ENCODE data around the gene FKBP1B. TPM values are rescaled to one million over a fixed set of nuclear protein-coding genes. Genes with fewer than 3 reads are reported as not detected.
"Not testable (repeated sequence)": the region's sequence is repeated elsewhere in the genome, so short reads cannot be mapped to it uniquely, and the experiment has no call there.

The FKBP1B gene
- total RNA-seq, 6 donors from 2014 or later = 7.3 to 27.3 (median 15.0) TPM

DNA sequence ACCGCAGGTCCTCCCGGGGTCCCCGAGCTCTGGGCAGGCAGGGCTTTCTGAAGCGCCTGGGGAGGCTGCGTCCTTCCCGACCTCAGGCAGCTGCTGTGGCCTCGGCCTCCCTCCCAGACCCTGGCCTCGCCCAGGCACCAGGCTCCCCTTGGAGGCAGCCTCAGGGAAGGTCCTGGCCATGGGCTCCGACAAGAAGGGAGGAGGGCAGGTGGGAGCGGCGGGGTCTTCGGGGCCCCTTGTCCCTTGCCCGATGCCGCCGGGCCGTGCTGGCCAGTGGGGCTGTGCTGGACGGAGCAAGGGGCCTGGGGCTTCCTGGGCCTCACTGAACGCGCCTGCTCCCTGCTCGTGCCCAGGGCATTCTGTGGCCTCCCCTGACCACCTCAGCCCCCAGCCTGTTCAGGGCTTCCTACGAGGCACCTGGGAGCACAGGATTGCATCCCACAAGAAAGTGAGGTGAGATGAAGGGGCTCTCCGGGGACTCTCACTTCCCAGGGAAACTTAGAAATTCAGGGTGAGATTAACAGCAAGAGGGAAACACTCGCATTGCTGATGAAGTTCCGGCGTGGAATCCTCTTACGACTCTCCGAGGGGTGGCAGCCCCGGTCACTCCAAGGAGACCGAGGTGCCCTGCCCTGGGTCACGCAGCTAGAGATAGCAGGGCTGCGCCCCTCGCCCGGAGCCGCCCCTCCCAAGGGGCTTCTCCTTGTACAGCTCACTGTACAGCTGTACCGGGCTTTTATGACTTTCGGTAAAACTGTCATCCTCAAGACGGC is 38.9 kb upstream of the FKBP1B start:
- ATAC-seq (ENCODE audit: low FRiP score in 2 of 2) = peak in 1 of 2 donors; percentile 29
- Histone ChIP-seq H3K4me3 (peak overlapping the region in 3 of 4 donors; percentile 27 to 46 (median 44)), H3K4me1 (peaks cover 10 to 13% (median 12%) of the 10 kb centered on the region in 4 donors), H3K9me3 (no peaks in the 10 kb centered on the region), H3K36me3 (no peaks in the 10 kb centered on the region), H3K27ac (no peak overlapping the region), H3K27me3 (peaks cover 0 to 23% (median 14%) of the 10 kb centered on the region in 4 donors)
- no peak for TF ChIP-seq EP300 (IDR thresholded peaks at IDR 0.05)
- WGBS, 2 donors = 58 to 76% methylated on average over 15 to 32 of the region's 37 CpGs
- peak in 1 of 2 donors; percentile 72 for DNase-seq

- WGBS, 2 donors = 73 to 86% methylated on average over 7 of the region's 7 CpGs
- Histone ChIP-seq H3K9me3 (no peaks in the 10 kb centered on the region), H3K27ac (no peak overlapping the region), H3K27me3 (peaks cover 0 to 23% (median 14%) of the 10 kb centered on the region in 4 donors), H3K36me3 (no peaks in the 10 kb centered on the region), H3K4me1 (peaks cover 10 to 13% (median 12%) of the 10 kb centered on the region in 4 donors), H3K4me3 (no peak overlapping the region)
- ATAC-seq (ENCODE audit: low FRiP score in 2 of 2) (no peak), DNase-seq (no peak)
- TF ChIP-seq EP300 (IDR thresholded peaks at IDR 0.05) (no peak), CTCF (IDR thresholded peaks at IDR 0.05) (no peak), POLR2AphosphoS5 (IDR thresholded peaks at IDR 0.05) (no peak), POLR2A (IDR thresholded peaks at IDR 0.05) (no peak)
These were observed 38.1 kb upstream of the FKBP1B start for GRCh38 chr2:24011250-24012104.

DNA sequence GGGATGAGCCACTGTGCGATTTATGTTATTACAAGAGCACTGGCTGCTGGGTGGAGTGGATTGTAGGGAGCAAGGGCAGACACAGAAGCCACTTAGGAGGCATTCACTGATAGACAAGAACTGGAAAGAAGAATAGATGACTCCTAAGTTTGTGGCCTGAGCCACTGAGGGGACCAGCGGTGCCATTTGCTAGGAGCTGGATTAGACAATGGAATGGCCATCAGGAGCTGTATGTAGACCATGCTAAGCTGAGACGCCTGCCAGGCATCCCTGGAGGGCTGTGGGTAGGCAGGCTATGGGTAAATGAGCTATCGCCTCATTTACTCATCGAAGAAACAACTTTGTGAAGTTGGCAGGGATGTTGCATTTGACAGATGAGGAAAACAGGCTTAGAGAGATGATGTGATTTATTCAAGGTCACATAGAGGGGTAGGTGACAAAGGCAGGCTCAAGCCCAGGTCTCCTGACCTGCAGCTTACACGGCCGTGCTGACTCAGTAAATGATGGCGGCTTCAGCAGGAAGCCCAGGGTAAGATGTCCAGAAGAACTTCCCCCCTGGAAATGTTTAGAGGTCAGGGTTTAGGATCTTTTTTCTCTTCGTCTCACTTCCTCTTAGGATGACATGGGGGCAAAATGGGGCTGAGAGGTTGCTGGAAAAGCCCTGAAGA is 36.9 kb upstream of the FKBP1B start:
- DNase-seq = no peak
- Histone ChIP-seq H3K27me3 (peaks cover 0 to 23% (median 14%) of the 10 kb centered on the region in 4 donors), H3K4me1 (peaks cover 10 to 13% (median 12%) of the 10 kb centered on the region in 4 donors), H3K9me3 (no peaks in the 10 kb centered on the region), H3K4me3 (no peak overlapping the region), H3K36me3 (no peaks in the 10 kb centered on the region), H3K27ac (no peak overlapping the region)
- WGBS, 2 donors = 58 to 76% methylated on average over 9 of the region's 9 CpGs
- TF ChIP-seq EP300 (IDR thresholded peaks at IDR 0.05) = no peak
- no peak for TF ChIP-seq POLR2AphosphoS5 (IDR thresholded peaks at IDR 0.05)
- no peak for TF ChIP-seq POLR2A (IDR thresholded peaks at IDR 0.05)
- no peak for TF ChIP-seq CTCF (IDR thresholded peaks at IDR 0.05)
- no peak for ATAC-seq (ENCODE audit: low FRiP score in 2 of 2)

GRCh38 chr2:24014902-24015301 is 34.6 kb upstream of the FKBP1B start:
- DNase-seq = not testable (repeated sequence)

DNA sequence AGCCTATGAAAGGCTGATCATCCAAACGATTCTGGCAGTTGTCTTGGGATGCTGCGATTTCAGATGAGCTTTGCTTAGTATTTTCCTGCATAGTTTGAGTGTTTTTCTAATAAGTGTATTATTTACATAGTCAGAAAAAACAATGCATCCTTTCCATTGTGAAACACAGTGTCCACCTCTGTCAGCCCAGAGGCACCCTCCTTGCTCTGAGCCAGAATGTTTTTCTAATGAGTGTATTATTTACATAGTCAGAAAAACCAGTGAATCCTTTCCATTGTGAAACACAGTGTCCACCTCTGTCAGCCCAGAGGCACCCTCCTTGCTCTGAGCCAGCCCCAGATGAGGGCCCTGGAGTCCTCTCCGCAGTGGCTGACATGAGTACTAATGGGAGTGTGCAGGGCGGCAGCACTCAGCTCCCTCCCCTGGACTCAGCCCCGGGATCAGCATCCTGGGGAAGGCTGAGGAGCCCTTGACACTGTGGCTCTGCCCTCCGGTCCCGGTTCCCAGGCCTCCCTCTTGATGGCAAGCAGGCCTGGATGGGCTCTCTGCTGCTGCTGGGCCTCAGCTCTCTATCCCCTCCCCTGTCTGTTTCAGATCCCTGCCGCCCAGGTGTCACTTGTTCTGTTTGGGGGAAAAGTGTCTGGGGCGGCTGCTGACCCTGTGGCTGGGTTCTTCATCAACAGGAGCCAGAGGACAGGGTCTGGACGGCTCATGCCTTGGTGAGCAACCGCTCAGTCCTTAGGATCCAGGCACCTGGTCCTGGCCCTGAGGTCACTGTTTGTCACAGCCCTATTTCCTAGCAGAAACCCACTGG is 33.8 kb upstream of the FKBP1B start:
- ATAC-seq (ENCODE audit: low FRiP score in 2 of 2) = no peak
- Histone ChIP-seq H3K4me1 (no peaks in the 10 kb centered on the region), H3K27me3 (peaks cover 0 to 5% (median 2%) of the 10 kb centered on the region in 4 donors), H3K36me3 (no peaks in the 10 kb centered on the region), H3K27ac (no peak overlapping the region), H3K9me3 (no peaks in the 10 kb centered on the region), H3K4me3 (no peak overlapping the region)
- 80 to 83% methylated on average over 10 to 11 of the region's 11 CpGs for WGBS, 2 donors
- DNase-seq = no peak
- TF ChIP-seq POLR2A (IDR thresholded peaks at IDR 0.05) = no peak
- TF ChIP-seq CTCF (IDR thresholded peaks at IDR 0.05) = no peak
- no peak for TF ChIP-seq EP300 (IDR thresholded peaks at IDR 0.05)
- TF ChIP-seq POLR2AphosphoS5 (IDR thresholded peaks at IDR 0.05) = no peak

More at GRCh38 chr2:24014902-24015301, 34.6 kb upstream of the FKBP1B start:
- ATAC-seq (ENCODE audit: low FRiP score in 2 of 2); H3K36me3 ChIP-seq; H3K4me1 ChIP-seq; H3K9me3 ChIP-seq; H3K27ac ChIP-seq; H3K4me3 ChIP-seq: not testable (repeated sequence)
- 98 to 99% methylated on average over 6 of the region's 6 CpGs for WGBS, 2 donors
- peaks cover 0 to 14% (median 8%) of the 10 kb centered on the region in 4 donors for H3K27me3 ChIP-seq

All from upper lobe of left lung (tissue), 6 donors.